CD1c-positive myeloid dendritic cell (primary cell): ENCODE results near the gene LINGO1.

ENCODE experiments used
- DNase-seq: peaks from one replicate; pipeline ENCODE4 v3.0.0-alpha.2; 2016; ENCODE audit errors: extremely low spot score

Gene LINGO1

GRCh38 chr15:77615472-77615871 is 17.2 kb downstream of the LINGO1 start:
- no peak for DNase-seq

GRCh38 chr15:77614251-77614806 is 18.4 kb downstream of the LINGO1 start:
- no peak for DNase-seq

DNA sequence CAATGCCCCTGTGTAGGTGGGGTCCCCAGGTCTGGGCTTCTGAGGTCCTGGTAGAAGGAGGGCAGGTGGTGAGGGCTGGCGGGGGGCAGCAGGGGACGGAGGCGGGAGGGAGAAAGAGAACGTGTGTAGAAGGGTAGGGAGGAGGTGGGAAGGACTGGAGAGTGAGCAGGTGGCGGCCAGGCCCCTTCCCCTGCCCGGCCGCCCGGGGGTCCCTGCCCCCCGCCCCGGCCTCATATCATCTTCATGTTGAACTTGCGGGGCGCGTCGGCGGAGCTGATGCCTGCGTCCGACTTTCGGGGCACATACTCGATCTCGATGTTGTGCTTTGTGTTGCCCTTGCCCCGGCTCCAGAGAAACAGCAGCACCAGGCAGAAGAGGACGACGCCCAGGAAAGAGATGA is 18.9 kb downstream of the LINGO1 start:
- DNase-seq: no peak

DNA sequence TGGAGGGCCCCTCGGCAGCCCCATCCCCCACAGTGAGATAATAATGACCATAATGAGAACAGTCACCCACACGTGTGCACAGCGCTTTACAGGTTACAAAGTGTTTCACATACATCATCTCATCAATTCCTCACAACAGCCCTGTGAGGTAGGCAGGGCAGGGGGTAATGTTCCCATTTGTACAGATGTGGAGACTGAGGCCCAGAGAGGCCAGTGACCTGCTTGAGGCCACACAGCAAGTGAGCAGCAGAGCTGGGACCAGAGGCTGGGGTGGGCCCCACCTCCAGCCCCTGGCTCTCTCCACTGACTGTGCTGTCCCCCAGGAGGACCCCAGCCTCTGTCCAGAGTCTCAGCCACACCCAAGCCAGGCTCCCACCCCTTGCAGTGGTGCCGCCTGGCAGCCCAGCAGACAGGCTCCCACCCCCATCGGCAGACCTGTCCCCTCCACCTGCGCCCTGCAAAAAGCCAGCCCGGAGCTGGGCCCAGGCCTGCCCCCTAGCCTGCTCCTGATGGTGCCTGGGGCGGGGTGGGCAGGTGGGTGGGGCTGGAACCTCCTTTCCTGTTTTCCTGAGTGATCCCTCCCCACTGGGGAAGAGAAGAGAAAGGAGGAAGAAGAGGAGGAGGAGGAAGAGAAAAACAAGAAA is 19.6 kb downstream of the LINGO1 start:
- DNase-seq: no peak

DNA sequence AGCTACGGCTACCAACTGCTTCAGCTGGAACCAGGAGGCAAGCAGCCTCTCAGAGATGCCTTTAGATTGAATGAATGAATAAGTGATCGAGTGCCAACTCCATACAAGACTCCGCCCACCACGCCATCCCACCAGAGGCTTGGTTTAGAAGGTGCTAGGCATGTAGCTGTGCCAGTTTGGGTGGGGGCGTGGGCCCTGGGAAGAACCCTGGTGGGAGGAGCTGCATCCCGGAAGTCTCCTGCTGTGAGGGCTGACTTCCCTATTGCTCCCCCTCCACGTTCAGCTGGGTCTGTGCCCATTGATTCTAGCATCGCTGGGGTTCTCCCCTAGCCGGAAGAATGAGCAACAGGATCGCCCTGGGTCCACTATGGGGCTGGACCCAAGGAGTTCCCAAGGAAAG is 20.9 kb downstream of the LINGO1 start:
- DNase-seq: no peak

DNA sequence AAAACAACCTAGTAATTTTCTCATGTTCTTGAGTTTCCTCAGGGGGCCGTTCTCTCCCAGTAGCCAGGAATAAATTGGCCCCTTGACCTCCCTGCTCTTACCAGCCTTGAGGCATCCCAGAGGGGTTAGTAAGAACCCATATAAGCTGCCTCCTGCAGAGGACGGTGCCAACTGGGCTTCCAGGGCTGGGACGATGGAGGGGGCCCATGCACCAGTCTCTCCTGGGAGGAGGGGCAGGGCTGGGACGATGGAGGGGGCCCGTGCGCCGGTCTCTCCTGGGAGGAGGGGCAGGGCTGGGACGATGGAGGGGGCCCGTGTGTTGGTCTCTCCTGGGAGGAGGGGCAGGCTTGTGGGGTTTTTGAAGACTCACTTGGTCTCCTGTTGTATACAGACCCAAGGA is 22.0 kb downstream of the LINGO1 start:
- DNase-seq: no peak

DNA sequence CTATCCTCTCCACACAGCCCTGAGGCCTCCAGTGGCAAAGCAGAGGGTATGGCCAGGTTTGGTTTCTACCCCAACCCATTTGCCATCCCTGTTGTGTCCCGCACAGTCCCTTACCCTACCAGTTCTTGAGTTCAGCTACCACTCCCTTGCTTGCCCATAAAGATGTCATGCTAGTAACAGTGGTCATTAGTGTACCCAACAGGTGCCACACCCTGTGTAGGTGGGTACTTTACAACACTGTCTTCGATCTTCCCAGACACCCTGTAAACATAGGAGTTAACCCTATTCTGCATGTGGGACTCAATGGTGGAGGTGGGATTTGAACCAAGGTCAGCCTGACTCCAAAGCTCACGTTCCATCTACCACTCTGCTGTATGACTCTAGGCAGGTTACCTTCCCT is 23.2 kb downstream of the LINGO1 start:
- no peak for DNase-seq

DNA sequence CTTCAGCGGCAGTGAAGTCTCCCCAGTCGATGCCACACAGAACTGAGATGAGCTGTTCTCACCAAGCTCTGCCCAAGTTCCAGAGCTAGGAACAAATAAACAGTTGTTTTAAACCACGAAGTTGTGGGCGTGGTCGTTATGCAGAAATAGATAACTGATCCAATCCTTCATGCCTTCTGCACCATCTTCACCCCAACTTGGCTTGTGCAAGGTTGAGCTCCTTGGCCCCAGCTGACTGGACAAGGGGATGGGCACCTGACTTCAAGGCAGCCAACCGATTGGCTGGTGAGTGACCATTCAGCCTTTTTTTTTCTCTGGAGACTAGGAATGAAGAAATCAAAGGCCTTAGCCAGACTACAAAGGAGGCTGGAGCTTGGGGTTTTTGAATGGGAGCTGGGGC is 23.9 kb downstream of the LINGO1 start:
- DNase-seq: no peak

DNA sequence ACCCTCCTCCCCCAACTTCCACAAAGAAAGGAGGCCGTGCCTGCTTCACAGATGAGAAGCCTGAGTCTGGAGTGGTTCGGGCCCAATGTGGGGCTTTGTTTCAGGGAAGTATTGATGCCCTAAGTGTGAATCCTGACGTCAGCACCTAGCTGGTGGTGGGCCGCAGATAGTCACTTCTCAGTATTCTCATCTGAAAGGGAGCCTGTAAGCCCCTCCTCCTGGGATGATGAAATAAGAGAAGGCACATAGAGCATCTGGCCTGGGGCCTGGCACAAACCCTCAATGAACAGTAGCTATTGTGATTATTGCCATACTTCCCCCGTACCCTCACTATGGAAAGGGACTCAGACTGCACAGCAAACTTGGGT is 24.8 kb downstream of the LINGO1 start:
- DNase-seq: no peak

- peak; percentile 16 for DNase-seq
Observed at GRCh38 chr15:77607111-77607893, 25.4 kb downstream of the LINGO1 start.

GRCh38 chr15:77606142-77607034 is 26.3 kb downstream of the LINGO1 start:
- no peak for DNase-seq

DNA sequence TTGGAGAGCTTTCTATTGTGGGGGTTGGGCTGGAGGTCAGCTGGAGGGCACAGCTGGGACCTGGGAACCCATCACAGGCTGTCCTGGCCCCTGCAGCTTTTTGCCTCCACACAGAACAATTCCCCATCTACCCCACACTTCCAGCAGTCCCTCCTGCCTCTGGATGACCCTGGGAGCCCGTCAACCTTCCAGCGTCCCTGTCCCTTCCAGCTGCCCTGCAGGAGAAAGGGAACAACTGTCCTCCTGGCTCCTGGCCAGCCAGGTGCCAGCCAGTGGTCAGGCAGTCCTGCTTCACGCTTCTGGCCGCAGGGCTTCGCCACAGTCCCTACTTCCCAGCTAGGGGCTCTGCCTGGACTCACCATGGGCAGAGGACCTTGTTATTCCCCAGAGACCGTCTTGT is 27.2 kb downstream of the LINGO1 start:
- DNase-seq: no peak

DNA sequence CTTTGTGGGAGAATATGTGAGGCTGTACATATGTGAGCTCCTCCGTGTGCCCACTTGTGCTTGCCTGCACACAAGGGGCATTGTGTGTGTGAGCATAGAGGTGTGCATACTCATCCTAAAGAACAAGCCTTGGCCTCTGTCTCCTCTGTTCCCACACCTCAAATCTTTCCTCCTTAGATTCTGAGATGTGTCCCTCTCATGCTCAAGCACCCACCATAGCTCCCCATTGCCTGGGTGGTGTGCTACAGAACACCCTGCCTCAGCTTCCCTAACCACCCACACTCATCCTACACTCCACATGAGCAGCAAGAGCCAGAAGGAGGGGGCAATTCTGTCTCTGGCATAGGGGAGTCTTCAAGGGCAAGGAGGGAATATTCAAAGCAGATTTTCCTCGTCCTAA is 27.7 kb downstream of the LINGO1 start:
- no peak for DNase-seq

- DNase-seq: no peak
Observed at GRCh38 chr15:77603611-77604336, 28.9 kb downstream of the LINGO1 start.

- no peak for DNase-seq
Observed at GRCh38 chr15:77602800-77603199, 29.9 kb downstream of the LINGO1 start.

- peak; percentile 34 for DNase-seq
Observed at GRCh38 chr15:77599899-77600298, 32.8 kb downstream of the LINGO1 start.

DNA sequence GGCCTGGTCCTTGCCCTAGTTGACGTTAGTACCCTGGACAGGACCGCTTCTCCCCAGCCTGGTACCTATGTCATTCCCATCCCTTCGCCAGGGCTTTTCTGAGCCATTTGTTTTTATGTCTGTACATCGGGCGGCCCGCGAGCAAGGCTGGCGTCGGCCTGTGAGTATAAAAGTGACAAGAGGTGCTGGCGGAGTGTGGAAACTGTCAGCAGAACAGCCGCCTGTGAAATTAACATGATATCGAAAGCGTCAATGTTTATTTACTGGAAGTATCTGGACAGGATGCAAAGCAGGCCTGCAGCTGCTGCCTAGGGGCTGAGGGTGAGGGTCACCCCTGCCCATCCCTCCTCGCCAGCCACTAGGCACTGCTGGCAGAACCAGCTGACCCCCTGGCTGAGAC is 33.4 kb downstream of the LINGO1 start:
- no peak for DNase-seq

GRCh38 chr15:77598644-77599043 is 34.1 kb downstream of the LINGO1 start:
- DNase-seq: no peak

- no peak for DNase-seq
Observed at GRCh38 chr15:77597804-77598453, 34.8 kb downstream of the LINGO1 start.

- DNase-seq: no peak
Observed at GRCh38 chr15:77596821-77597803, 35.6 kb downstream of the LINGO1 start.
